HG02973 (cell line): ENCODE results near the gene ACAP2.

ENCODE experiments used
- ATAC-seq: cut with Tn5 transposase; IDR thresholded peaks from one replicate; pipeline ENCODE4 v1.9.1; 2021; ENCODE audit warnings: moderate library complexity; ENCODE audit not compliant: unreplicated experiment

The ACAP2 gene

GRCh38 chr3:195263193-195263924 lies 179.5 kb downstream of the ACAP2 start:
- no peak for ATAC-seq

GRCh38 chr3:195261925-195262324 lies 180.9 kb downstream of the ACAP2 start:
- no peak for ATAC-seq

GRCh38 chr3:195260280-195260905 lies 182.4 kb downstream of the ACAP2 start:
- ATAC-seq, result peak; percentile 25

GRCh38 chr3:195259475-195260279 lies 183.1 kb downstream of the ACAP2 start:
- peak; percentile 73 for ATAC-seq

GRCh38 chr3:195259154-195259474 lies 183.7 kb downstream of the ACAP2 start:
- peak; percentile 2 for ATAC-seq

GRCh38 chr3:195258449-195259153 lies 184.2 kb downstream of the ACAP2 start:
- no peak for ATAC-seq

GRCh38 chr3:195257454-195258448 lies 185.1 kb downstream of the ACAP2 start:
- ATAC-seq, result no peak

- no peak for ATAC-seq
Measured at GRCh38 chr3:195256639-195257453, 186.0 kb downstream of the ACAP2 start.

GRCh38 chr3:195255571-195256501 lies 187.0 kb downstream of the ACAP2 start:
- ATAC-seq, result no peak

GRCh38 chr3:195255176-195255500 lies 187.7 kb downstream of the ACAP2 start:
- ATAC-seq, result no peak

- no peak for ATAC-seq
Measured at GRCh38 chr3:195254454-195255175, 188.2 kb downstream of the ACAP2 start.

- no peak for ATAC-seq
Measured at GRCh38 chr3:195253923-195254432, 188.8 kb downstream of the ACAP2 start.

GRCh38 chr3:195251336-195252065 lies 191.3 kb downstream of the ACAP2 start:
- no peak for ATAC-seq

GRCh38 chr3:195250473-195251251 lies 192.2 kb downstream of the ACAP2 start:
- no peak for ATAC-seq

GRCh38 chr3:195249858-195250464 lies 192.9 kb downstream of the ACAP2 start:
- ATAC-seq, result no peak
